GM12865 (cell line): ENCODE data around the gene TRHDE.

Experiments
- DNase-seq: peaks from one replicate; pipeline ENCODE4 v3.0.0; 2010; ENCODE audit warnings: low read depth
- H3K4me3 ChIP-seq: 2 replicates; pipeline ENCODE4 v1.5.1; 2011; ENCODE audit warnings: mild to moderate bottlenecking, low read depth, low read length, control low read depth
- TF ChIP-seq, protein P1 (sequence below): IDR thresholded peaks from 2 replicates; pipeline ENCODE4 v1.5.1; 2011; ENCODE audit warnings: low read length, control low read depth, low read depth, inconsistent platforms; ENCODE audit not compliant: insufficient read depth; ENCODE audit errors: missing control alignments

Gene TRHDE

DNA sequence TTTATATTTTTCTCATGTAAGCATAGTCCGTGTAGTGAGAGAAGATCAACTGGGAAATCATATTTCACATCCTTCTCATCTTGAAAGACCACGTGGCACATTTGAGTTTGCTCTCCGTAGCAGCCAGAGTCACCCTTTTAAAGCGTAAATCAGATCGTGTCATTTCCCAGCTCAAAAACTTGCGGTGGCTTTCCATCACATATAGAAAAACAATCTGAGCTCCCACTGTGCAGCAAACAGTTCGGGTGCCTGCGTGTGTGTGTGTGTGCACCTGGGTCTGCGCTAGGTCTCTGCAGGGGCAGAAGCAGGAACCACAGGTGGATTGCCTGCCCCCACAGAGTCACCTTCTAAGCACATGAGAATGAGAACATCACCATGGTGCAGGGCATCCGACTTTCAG is 338.2 kb downstream of the TRHDE start:
- TF ChIP-seq, protein P1, sequence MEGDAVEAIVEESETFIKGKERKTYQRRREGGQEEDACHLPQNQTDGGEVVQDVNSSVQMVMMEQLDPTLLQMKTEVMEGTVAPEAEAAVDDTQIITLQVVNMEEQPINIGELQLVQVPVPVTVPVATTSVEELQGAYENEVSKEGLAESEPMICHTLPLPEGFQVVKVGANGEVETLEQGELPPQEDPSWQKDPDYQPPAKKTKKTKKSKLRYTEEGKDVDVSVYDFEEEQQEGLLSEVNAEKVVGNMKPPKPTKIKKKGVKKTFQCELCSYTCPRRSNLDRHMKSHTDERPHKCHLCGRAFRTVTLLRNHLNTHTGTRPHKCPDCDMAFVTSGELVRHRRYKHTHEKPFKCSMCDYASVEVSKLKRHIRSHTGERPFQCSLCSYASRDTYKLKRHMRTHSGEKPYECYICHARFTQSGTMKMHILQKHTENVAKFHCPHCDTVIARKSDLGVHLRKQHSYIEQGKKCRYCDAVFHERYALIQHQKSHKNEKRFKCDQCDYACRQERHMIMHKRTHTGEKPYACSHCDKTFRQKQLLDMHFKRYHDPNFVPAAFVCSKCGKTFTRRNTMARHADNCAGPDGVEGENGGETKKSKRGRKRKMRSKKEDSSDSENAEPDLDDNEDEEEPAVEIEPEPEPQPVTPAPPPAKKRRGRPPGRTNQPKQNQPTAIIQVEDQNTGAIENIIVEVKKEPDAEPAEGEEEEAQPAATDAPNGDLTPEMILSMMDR = no peak
- no peak for DNase-seq
- no peak overlapping the region for H3K4me3 ChIP-seq

DNA sequence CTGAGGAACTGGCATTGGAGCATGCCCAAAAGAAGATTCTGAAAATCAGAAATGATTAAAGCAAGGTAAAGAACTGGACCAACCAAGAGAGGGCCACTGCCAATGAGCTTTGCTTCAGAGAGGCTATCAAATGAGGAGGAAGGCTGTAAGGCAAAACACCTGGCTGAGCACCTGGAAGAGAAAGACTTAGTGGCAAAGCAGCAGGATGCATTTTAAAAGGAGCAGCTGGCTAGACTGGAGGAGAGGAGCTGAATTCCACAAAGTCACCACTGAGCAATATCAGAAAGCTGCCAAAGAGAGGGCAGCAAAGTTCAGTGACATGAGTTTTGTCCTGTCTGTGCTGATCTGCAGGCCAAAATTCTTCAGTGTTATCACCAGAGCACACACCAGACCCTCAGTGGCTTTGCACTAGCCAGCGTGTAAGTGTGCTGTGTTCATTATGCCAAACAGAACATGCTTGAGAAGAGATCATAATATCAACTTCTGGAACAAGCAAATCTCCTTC is 338.7 kb downstream of the TRHDE start:
- TF ChIP-seq, protein P1 = no peak
- no peak overlapping the region for H3K4me3 ChIP-seq
- DNase-seq = no peak

DNA sequence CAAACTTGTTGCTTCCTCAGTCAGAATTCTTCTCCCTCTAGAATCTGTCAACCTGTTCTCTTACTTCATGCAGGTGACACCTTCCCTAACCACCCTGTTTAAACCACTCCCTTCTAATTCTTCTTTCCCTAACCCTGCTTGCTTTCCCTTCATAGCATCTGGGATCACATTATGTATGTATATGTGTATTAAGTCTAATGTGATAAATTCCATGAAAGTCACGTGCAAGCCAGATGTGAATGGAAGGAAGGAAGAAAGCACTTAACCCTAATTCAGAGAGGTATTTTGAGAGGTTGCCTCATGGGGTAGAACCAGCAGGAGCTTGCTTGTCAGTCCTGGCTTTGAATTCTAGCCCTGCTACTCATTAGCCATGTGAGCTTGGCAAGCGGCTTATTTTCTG is 340.0 kb downstream of the TRHDE start:
- no peak for DNase-seq
- H3K4me3 ChIP-seq = no peak overlapping the region
- TF ChIP-seq, protein P1 = no peak

DNA sequence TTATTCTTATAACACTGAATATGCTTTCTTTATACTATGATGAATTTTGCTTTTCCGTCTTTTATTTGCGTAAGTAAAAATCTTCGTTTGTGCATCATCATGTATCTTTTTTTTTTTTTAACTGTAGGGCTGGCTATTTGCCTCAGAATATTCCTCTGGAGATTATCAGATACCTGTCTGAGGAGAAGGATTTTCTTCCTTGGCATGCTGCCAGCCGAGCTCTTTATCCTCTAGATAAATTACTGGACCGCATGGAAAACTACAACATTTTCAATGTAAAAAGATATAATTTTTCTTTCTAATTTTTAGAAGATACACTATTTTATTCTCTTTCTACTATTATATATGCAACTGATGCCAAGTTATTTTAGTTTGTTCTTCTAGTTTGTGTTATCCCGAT is 346.6 kb downstream of the TRHDE start:
- TF ChIP-seq, protein P1 = no peak
- no peak overlapping the region for H3K4me3 ChIP-seq
- no peak for DNase-seq

DNA sequence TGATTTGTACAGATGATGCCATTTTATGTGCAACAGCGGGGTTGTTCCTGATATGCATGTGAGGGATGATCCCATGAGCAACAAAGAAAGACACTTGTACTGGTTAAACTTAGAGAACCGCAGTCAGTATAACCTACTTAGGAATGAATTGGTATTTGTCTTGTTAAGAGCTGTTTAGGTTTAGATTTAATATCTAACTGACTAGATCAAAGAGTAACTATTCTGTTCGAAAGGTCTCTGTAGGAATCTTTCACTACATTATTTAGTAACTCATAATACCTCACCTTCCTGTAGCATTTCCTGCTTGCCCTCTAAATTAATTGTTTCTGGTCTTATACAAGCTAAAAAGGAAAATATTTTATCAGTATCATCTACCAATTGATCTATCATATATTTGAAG is 350.4 kb downstream of the TRHDE start:
- TF ChIP-seq, protein P1 = no peak
- no peak for DNase-seq
- H3K4me3 ChIP-seq = no peak overlapping the region

DNA sequence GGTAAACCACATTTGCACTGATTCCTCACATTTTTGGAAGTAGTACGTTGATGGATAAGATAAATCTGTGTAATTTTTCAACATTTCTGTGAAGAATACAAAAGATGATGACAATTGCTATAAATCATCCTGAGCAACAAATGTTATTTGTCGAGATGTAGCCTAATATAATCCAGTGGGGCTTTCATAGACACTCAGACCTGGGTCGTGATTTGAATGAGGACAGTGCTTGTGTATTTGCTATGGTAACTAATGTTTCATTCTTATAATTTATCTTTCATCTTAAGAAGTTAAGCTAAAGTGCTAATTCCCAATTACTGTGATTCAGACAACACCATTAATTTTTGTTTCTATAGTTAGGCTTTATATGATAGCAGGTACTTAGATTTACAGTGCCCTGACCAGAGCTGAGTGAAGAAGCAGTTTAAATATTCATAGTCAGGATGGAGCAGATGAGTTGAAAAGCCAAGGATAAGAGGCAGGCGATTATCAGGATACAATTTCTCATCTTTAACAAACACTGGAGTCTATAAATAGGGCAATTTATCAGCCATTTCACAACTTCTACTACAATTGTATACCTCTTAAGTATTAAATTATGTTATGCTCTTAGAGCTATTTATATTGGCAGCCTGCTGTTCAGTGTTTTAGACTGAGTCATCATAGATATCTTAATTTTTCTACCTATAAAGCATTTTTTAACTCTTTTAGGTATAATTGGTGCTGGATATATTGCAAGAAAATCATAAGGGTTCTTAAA is 359.9 kb downstream of the TRHDE start:
- no peak for DNase-seq
- H3K4me3 ChIP-seq = no peak overlapping the region
- TF ChIP-seq, protein P1 = no peak

DNA sequence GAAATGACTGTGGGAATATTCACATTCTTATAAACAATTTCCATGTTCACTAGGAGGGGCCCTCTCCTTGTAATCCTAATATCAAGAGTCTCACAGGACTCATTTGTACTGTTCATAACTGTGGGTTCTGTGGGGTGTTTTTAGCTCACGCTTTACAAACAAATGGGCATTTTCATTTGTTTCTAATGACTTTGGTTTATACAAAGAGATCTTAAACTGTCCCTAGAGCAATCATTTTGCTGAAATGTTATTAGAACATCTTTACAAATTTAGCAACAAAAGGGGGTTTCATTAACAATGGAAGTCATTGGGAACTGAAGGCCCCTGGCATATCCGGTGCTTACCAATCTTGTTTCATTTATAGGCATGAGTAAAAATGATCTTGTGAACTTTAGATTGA is 370.5 kb downstream of the TRHDE start:
- no peak for DNase-seq
- no peak overlapping the region for H3K4me3 ChIP-seq
- TF ChIP-seq, protein P1 = no peak
